ENCODE results near the gene CAPN12. TPM values are rescaled to one million over a fixed set of nuclear protein-coding genes. Genes with fewer than 3 reads are reported as not detected.

CAPN12 gene
- total and polyA plus RNA-seq, 7 experiments from 2014 or later, result 0.84 to 5.1 (median 2.6) TPM; not detected in 1

DNA sequence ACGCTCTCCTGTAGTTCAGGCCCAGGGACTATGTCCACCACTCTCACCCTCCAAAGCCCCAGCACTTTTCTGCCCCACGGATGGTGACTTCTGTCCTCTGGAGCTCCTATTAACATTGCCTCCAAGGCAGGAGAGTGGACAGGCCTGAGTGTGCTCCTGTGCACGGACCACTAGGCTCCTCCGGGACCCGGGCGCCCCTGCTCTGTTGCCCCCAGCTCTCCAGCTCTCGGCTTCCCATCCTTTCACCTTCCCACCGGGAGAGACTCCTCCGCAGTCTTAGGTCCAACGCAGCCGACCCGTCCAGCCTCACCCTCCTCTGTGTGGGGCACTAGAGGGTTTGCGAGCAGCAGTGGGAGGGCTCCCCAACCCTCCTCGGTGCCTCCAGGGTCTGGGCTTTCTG is 30.4 kb downstream of the CAPN12 start:
- Mint-ChIP-seq H3K4me1 (peaks cover 0 to 5% (median 0%) of the 10 kb centered on the region in 7 donors), H3K9me3 (no peaks in the 10 kb centered on the region), H3K4me3 (no peak overlapping the region), H3K27ac (no peak overlapping the region), H3K36me3 (peaks cover 0 to 35% (median 8%) of the 10 kb centered on the region in 5 donors), H3K27me3 (no peaks in the 10 kb centered on the region)
- DNase-seq (no peak), ATAC-seq (no peak)
- intact Hi-C loops (cut with micrococcal nuclease), result no loop called here
- CTCF ChIA-PET, result interaction anchor here (0.5 kb wide), 1 partner anchor 80 kb away, joined by 5 read pairs; no protein-coding TSS in a partner anchor
- H3K4me1 ChIP-seq (ENCODE audit: control insufficient read depth in 2 of 2, insufficient read depth in 2 of 2, low read length in 2 of 2), result no peaks in the 10 kb centered on the region
- no peak overlapping the region for H3K4me3 ChIP-seq (ENCODE audit: low read length)
- no peak overlapping the region for H3K27ac ChIP-seq (ENCODE audit: low read depth, low read length)
- POLR2A ChIA-PET, result no interaction called here
- no peaks in the 10 kb centered on the region for H3K9me3 ChIP-seq (ENCODE audit: control insufficient read depth in 2 of 3, low read length in 3 of 3)
- H3K36me3 ChIP-seq (ENCODE audit: control insufficient read depth in 2 of 3, insufficient read depth in 3 of 3, low read length in 3 of 3), result peaks cover 0 to 71% (median 4%) of the 10 kb centered on the region in 3 experiments
- H3K27me3 ChIP-seq (ENCODE audit: control insufficient read depth in 2 of 2, insufficient read depth in 2 of 2, low read length in 2 of 2), result no peaks in the 10 kb centered on the region

DNA sequence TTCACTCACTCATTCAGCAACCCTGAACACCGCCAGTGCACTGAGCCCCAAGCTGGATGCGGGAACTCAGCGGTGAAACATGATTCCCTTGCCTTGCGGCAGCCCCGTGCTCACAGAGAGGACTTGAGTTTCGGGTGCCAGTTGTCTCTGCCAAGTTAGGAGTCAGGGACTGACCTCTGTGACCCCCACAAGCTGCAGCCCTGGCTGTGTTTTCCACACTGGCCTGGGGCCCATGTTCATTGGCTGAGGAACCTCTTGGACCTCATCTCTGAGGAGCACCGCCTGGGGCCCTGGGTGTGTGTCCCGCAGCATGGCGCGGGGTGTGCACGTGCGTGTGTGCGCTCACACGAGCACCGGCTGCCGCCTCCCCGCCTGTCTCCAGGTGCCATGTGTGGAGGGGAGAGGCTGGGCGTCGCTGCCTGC is 31.0 kb downstream of the CAPN12 start:
- no peaks in the 10 kb centered on the region for H3K27me3 ChIP-seq (ENCODE audit: control insufficient read depth in 2 of 2, insufficient read depth in 2 of 2, low read length in 2 of 2)
- H3K9me3 Mint-ChIP-seq, result no peaks in the 10 kb centered on the region
- peaks cover 0 to 38% (median 8%) of the 10 kb centered on the region in 5 donors for H3K36me3 Mint-ChIP-seq
- no peaks in the 10 kb centered on the region for H3K9me3 ChIP-seq (ENCODE audit: control insufficient read depth in 2 of 3, low read length in 3 of 3)
- no peaks in the 10 kb centered on the region for H3K4me1 ChIP-seq (ENCODE audit: control insufficient read depth in 2 of 2, insufficient read depth in 2 of 2, low read length in 2 of 2)
- POLR2A ChIA-PET, result no interaction called here
- no peak for DNase-seq
- H3K27ac ChIP-seq (ENCODE audit: low read depth, low read length), result no peak overlapping the region
- H3K27ac Mint-ChIP-seq, result no peak overlapping the region
- H3K4me3 Mint-ChIP-seq, result no peak overlapping the region
- no peak for ATAC-seq
- H3K36me3 ChIP-seq (ENCODE audit: control insufficient read depth in 2 of 3, insufficient read depth in 3 of 3, low read length in 3 of 3), result peaks cover 0 to 77% (median 10%) of the 10 kb centered on the region in 3 experiments
- CTCF ChIA-PET, result no interaction called here
- intact Hi-C loops (cut with micrococcal nuclease), result no loop called here
- no peak overlapping the region for H3K4me3 ChIP-seq (ENCODE audit: low read length)
- no peaks in the 10 kb centered on the region for H3K27me3 Mint-ChIP-seq
- H3K4me1 Mint-ChIP-seq, result peaks cover 0 to 5% (median 0%) of the 10 kb centered on the region in 7 donors

DNA sequence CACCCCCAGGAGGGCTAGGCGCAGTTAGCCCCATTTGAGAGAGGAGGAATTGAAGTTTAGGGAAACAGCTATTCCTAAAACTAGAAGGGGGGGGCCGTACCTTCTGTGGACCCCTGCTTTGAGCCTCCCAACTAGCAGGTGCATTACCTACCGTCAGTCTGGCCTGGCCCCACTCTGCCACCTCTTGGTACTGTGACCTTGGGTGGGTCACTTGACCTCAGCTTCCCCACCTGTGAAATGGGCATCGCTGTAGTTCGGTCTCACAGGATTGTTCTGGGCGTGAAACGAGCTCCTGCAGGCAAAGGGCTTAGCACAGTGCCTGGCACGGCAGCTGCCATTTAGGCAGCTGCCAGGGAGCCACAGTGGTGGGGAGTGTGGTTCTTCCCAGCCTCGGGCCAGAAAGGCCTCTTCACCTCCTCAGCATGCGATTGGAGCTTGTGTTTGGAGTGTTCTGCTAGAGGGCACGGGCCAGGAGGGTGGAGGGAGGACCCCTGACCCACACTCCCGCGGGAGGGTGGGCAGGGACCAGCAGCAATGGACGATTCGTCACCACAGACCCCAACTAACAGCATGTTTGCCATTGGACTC is 32.0 kb downstream of the CAPN12 start:
- H3K4me3 ChIP-seq (ENCODE audit: low read length), result no peak overlapping the region
- no peaks in the 10 kb centered on the region for H3K4me1 ChIP-seq (ENCODE audit: control insufficient read depth in 2 of 2, insufficient read depth in 2 of 2, low read length in 2 of 2)
- H3K36me3 ChIP-seq (ENCODE audit: control insufficient read depth in 2 of 3, insufficient read depth in 3 of 3, low read length in 3 of 3), result peaks cover 3 to 79% (median 15%) of the 10 kb centered on the region in 3 experiments
- intact Hi-C loops (cut with micrococcal nuclease), result no loop called here
- H3K27ac ChIP-seq (ENCODE audit: low read depth, low read length), result no peak overlapping the region
- H3K9me3 ChIP-seq (ENCODE audit: control insufficient read depth in 2 of 3, low read length in 3 of 3), result no peaks in the 10 kb centered on the region
- H3K27me3 ChIP-seq (ENCODE audit: control insufficient read depth in 2 of 2, insufficient read depth in 2 of 2, low read length in 2 of 2), result no peaks in the 10 kb centered on the region
- CTCF ChIA-PET, result no interaction called here
- no peak overlapping the region for H3K4me3 Mint-ChIP-seq
- no peak overlapping the region for H3K27ac Mint-ChIP-seq
- peaks cover 0 to 5% (median 0%) of the 10 kb centered on the region in 7 donors for H3K4me1 Mint-ChIP-seq
- no peaks in the 10 kb centered on the region for H3K27me3 Mint-ChIP-seq
- no peak for DNase-seq
- H3K9me3 Mint-ChIP-seq, result no peaks in the 10 kb centered on the region
- no peak for ATAC-seq
- POLR2A ChIA-PET, result no interaction called here
- H3K36me3 Mint-ChIP-seq, result peaks cover 0 to 37% (median 8%) of the 10 kb centered on the region in 5 donors

DNA sequence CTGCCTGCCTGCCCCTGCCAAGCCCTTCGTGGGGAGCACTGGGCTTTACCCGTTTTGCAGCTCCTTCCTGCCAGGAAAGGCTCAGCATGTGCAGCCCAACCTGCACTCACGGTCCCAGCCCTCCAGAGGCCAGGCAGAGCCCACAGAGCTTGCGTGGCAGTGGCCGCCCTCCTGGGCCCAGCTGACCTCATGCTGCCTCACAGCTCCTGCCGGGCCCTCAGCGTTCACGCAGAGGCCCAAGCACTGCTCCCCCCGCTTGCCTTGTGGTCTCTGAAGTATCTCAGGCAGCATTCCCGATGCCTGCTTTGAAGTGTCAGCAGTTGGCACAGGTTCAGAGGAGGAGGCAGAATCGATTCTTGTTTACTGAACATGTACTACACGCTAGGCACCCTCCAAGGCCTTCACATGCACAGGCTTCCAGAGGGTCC is 32.5 kb downstream of the CAPN12 start:
- CTCF ChIA-PET, result no interaction called here
- POLR2A ChIA-PET, result no interaction called here

DNA sequence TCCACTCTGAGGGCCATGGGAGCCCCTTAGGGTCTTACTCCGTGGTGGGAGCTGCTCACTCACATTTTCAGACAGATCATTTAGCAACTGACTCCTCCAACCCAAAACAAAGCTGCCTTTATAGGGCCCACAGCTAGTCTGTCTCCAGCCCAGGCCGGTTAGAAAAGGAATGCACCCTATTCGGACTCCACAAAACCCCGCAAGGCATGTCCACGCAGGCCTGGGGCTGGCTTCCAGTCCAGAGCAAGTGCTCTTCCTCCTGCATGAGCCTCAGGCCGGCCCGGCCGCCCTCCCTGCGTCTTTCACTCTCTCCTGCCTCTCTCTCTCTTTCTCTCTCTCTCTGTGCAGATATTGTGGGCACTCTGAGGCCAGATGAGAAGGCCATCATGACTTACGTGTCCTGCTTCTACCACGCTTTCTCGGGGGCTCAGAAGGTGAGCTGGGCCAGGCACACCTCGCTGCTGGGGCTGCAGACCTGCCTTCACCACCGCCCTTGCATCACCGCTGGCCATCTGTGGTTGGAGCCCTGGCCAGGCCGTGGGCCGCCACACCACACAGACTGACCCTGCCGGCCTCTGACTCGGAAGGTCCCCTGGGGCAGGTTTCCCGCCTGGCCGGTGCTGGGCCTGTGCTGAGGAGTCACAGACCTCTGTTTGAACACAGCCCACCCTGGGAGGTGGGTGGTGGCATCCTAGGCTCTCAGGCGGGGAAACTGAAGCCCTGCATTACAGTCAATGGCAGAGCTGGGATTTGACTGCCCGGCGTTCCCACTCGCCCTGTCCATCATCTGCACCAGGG is 33.1 kb downstream of the CAPN12 start:
- no peaks in the 10 kb centered on the region for H3K27me3 Mint-ChIP-seq
- DNase-seq, result no peak
- H3K4me1 Mint-ChIP-seq, result peaks cover 0 to 5% (median 0%) of the 10 kb centered on the region in 7 donors
- H3K9me3 Mint-ChIP-seq, result peaks cover 0 to 2% (median 0%) of the 10 kb centered on the region in 11 donors
- peaks cover 0 to 43% (median 8%) of the 10 kb centered on the region in 5 donors for H3K36me3 Mint-ChIP-seq
- Histone ChIP-seq H3K9me3 (ENCODE audit: control insufficient read depth in 2 of 3, low read length in 3 of 3) (no peaks in the 10 kb centered on the region), H3K27ac (ENCODE audit: low read depth, low read length) (no peak overlapping the region), H3K36me3 (ENCODE audit: control insufficient read depth in 2 of 3, insufficient read depth in 3 of 3, low read length in 3 of 3) (peaks cover 3 to 75% (median 15%) of the 10 kb centered on the region in 3 experiments), H3K4me3 (ENCODE audit: low read length) (no peak overlapping the region), H3K27me3 (ENCODE audit: control insufficient read depth in 2 of 2, insufficient read depth in 2 of 2, low read length in 2 of 2) (no peaks in the 10 kb centered on the region), H3K4me1 (ENCODE audit: control insufficient read depth in 2 of 2, insufficient read depth in 2 of 2, low read length in 2 of 2) (no peaks in the 10 kb centered on the region)
- no peak overlapping the region for H3K27ac Mint-ChIP-seq
- no peak overlapping the region for H3K4me3 Mint-ChIP-seq
- ChIA-PET POLR2A (no interaction called here), CTCF (no interaction called here)
- ATAC-seq, result no peak
- intact Hi-C loops (cut with micrococcal nuclease), result no loop called here

More for the DNA sequence above, 32.5 kb downstream of the CAPN12 start:
- ATAC-seq (no peak), DNase-seq (no peak)
- Mint-ChIP-seq H3K4me3 (no peak overlapping the region), H3K9me3 (no peaks in the 10 kb centered on the region), H3K27me3 (no peaks in the 10 kb centered on the region), H3K36me3 (peaks cover 0 to 42% (median 8%) of the 10 kb centered on the region in 5 donors), H3K27ac (no peak overlapping the region), H3K4me1 (peaks cover 0 to 5% (median 0%) of the 10 kb centered on the region in 7 donors)
- Histone ChIP-seq H3K27ac (ENCODE audit: low read depth, low read length) (no peak overlapping the region), H3K27me3 (ENCODE audit: control insufficient read depth in 2 of 2, insufficient read depth in 2 of 2, low read length in 2 of 2) (no peaks in the 10 kb centered on the region), H3K36me3 (ENCODE audit: control insufficient read depth in 2 of 3, insufficient read depth in 3 of 3, low read length in 3 of 3) (peaks cover 3 to 77% (median 15%) of the 10 kb centered on the region in 3 experiments), H3K9me3 (ENCODE audit: control insufficient read depth in 2 of 3, low read length in 3 of 3) (no peaks in the 10 kb centered on the region), H3K4me1 (ENCODE audit: control insufficient read depth in 2 of 2, insufficient read depth in 2 of 2, low read length in 2 of 2) (no peaks in the 10 kb centered on the region), H3K4me3 (ENCODE audit: low read length) (no peak overlapping the region)
- intact Hi-C loops (cut with micrococcal nuclease), result no loop called here

DNA sequence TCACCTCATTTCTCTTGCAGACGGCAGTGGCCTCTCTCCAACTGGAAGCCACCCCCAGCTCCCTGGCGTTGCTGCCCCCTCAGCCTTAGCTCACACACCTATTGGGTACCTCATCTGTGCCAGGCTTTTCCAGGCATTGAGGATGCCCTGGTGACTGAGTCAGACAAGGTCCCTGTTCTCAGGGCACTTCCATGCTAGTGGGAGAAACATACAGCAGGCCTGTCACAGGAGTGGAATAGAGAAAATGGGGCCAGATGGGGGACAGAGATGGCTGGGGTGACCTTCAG is 33.9 kb downstream of the CAPN12 start:
- H3K36me3 ChIP-seq (ENCODE audit: control insufficient read depth in 2 of 3, insufficient read depth in 3 of 3, low read length in 3 of 3), result peaks cover 3 to 82% (median 21%) of the 10 kb centered on the region in 3 experiments
- ATAC-seq, result no peak
- DNase-seq, result no peak
- H3K27me3 ChIP-seq (ENCODE audit: control insufficient read depth in 2 of 2, insufficient read depth in 2 of 2, low read length in 2 of 2), result no peaks in the 10 kb centered on the region
- H3K36me3 Mint-ChIP-seq, result peaks cover 0 to 46% (median 8%) of the 10 kb centered on the region in 5 donors
- no peak overlapping the region for H3K27ac ChIP-seq (ENCODE audit: low read depth, low read length)
- CTCF ChIA-PET, result interaction anchor here (0.6 kb wide), 1 partner anchor 612 kb away, joined by 3 read pairs; no protein-coding TSS in a partner anchor
- peak overlapping the region in 1 of 10 donors; percentile 6 for H3K4me3 Mint-ChIP-seq
- no peak overlapping the region for H3K27ac Mint-ChIP-seq
- no peaks in the 10 kb centered on the region for H3K27me3 Mint-ChIP-seq
- H3K4me1 Mint-ChIP-seq, result peaks cover 0 to 5% (median 0%) of the 10 kb centered on the region in 7 donors
- peaks cover 0 to 2% (median 0%) of the 10 kb centered on the region in 11 donors for H3K9me3 Mint-ChIP-seq
- no peaks in the 10 kb centered on the region for H3K4me1 ChIP-seq (ENCODE audit: control insufficient read depth in 2 of 2, insufficient read depth in 2 of 2, low read length in 2 of 2)
- intact Hi-C loops (cut with micrococcal nuclease), result no loop called here
- POLR2A ChIA-PET, result no interaction called here
- no peak overlapping the region for H3K4me3 ChIP-seq (ENCODE audit: low read length)
- no peaks in the 10 kb centered on the region for H3K9me3 ChIP-seq (ENCODE audit: control insufficient read depth in 2 of 3, low read length in 3 of 3)

Measured in naive thymus-derived CD4-positive, alpha-beta T cell (primary cell).